Caco-2 (cell line): ENCODE data around the gene FXR2. TPM values are rescaled to one million over a fixed set of nuclear protein-coding genes. Genes with fewer than 3 reads are reported as not detected.

Source experiments
- BruUV-seq: library from RNA; stranded (reverse); fragments of 400-500 nt; replicated peaks from 2 replicates; lab custom pipeline; 2021; lab: Mats Ljungman, UMichigan
- CTCF ChIA-PET: fragments of 300-600 bp; sonication (Branson Sonifier 250); formaldehyde crosslinking; loops from one replicate; lab custom pipeline; 2022; ENCODE audit warnings: antibody characterized with exemption; lab: Charles Lee
- POLR2A ChIA-PET: fragments of 300-600 bp; sonication (Branson Sonifier 250); formaldehyde crosslinking; loops from one replicate; lab custom pipeline; 2022; ENCODE audit warnings: antibody characterized with exemption; lab: Charles Lee
- DNase-seq, 2 experiments: peaks; one replicate each; pipeline versions ENCODE4 v3.0.0 to v3.0.0-alpha.2; 2020 to 2022
- H3K27me3 ChIP-seq: replicated peaks from 2 replicates; pipeline ENCODE4 v1.6.0; 2011; ENCODE audit warnings: low read length; ENCODE audit not compliant: control insufficient read depth, insufficient read depth
- H3K36me3 ChIP-seq: 2 replicates; pipeline ENCODE4 v1.5.1; 2011; ENCODE audit warnings: low read length; ENCODE audit not compliant: control insufficient read depth, insufficient read depth
- H3K4me1 ChIP-seq: fragments of 250-450 bp; sonication (Bioruptor Pico); 2 replicates; pipeline ENCODE4 v1.5.1; 2020; ENCODE audit warnings: mild to moderate bottlenecking
- H3K4me3 ChIP-seq: 2 replicates; pipeline ENCODE4 v1.5.1; 2011; ENCODE audit warnings: low read depth, mild to moderate bottlenecking, control low read depth, low read length
- H3K9me3 ChIP-seq: fragments of 250-450 bp; sonication (Bioruptor Pico); 2 replicates; pipeline ENCODE4 v1.5.1; 2020; ENCODE audit warnings: mild to moderate bottlenecking, moderate library complexity
- H3K27ac Mint-ChIP-seq: one replicate; pipeline ENCODE4 v1.8.0; 2022; ENCODE audit warnings: mixed read lengths; ENCODE audit not compliant: unreplicated experiment
- H3K27me3 Mint-ChIP-seq: one replicate; pipeline ENCODE4 v1.8.0; 2022; ENCODE audit warnings: mixed read lengths; ENCODE audit not compliant: insufficient read depth, unreplicated experiment
- H3K36me3 Mint-ChIP-seq: one replicate; pipeline ENCODE4 v1.8.0; 2022; ENCODE audit warnings: mild to moderate bottlenecking, mixed read lengths; ENCODE audit not compliant: insufficient read depth, unreplicated experiment
- H3K4me1 Mint-ChIP-seq: one replicate; pipeline ENCODE4 v1.8.0; 2022; ENCODE audit warnings: low read depth, mixed read lengths; ENCODE audit not compliant: unreplicated experiment
- H3K4me3 Mint-ChIP-seq: one replicate; pipeline ENCODE4 v1.8.0; 2022; ENCODE audit warnings: mild to moderate bottlenecking, moderate library complexity, mixed read lengths; ENCODE audit not compliant: unreplicated experiment
- H3K9me3 Mint-ChIP-seq: one replicate; pipeline ENCODE4 v1.8.0; 2022; ENCODE audit warnings: mixed read lengths; ENCODE audit not compliant: unreplicated experiment
- intact Hi-C: fragments of 100-400 bp; cut with micrococcal nuclease; formaldehyde crosslinking; loops from one replicate; pipeline ENCODE4 v1.10.0; 2022; ENCODE audit not compliant: unreplicated experiment
- total RNA-seq: library from RNA; stranded (reverse); gene quantifications from 2 replicates; pipeline ENCODE4 v1.2.3, GENCODE V29; 2022
- TF ChIP-seq, protein P1 (sequence below), 2 experiments: fragments of 200-600 bp in 1 of 2; IDR thresholded peaks; 1 replicate in 1 of 2; 2 replicates in 1 of 2; pipeline versions ENCODE4 v1.5.1 to v1.8.0; 2011 to 2022; ENCODE audit warnings: antibody characterized with exemption in 1 of 2, control low read depth in 1 of 2, inconsistent platforms in 1 of 2, low read depth in 1 of 2, low read length in 1 of 2, mild to moderate bottlenecking in 1 of 2, moderate library complexity in 1 of 2; ENCODE audit not compliant: insufficient read depth in 1 of 2, severe bottlenecking in 1 of 2, unreplicated experiment in 1 of 2

The FXR2 gene
- total RNA-seq, 1 experiment from 2014 or later, result 25.3 TPM

DNA sequence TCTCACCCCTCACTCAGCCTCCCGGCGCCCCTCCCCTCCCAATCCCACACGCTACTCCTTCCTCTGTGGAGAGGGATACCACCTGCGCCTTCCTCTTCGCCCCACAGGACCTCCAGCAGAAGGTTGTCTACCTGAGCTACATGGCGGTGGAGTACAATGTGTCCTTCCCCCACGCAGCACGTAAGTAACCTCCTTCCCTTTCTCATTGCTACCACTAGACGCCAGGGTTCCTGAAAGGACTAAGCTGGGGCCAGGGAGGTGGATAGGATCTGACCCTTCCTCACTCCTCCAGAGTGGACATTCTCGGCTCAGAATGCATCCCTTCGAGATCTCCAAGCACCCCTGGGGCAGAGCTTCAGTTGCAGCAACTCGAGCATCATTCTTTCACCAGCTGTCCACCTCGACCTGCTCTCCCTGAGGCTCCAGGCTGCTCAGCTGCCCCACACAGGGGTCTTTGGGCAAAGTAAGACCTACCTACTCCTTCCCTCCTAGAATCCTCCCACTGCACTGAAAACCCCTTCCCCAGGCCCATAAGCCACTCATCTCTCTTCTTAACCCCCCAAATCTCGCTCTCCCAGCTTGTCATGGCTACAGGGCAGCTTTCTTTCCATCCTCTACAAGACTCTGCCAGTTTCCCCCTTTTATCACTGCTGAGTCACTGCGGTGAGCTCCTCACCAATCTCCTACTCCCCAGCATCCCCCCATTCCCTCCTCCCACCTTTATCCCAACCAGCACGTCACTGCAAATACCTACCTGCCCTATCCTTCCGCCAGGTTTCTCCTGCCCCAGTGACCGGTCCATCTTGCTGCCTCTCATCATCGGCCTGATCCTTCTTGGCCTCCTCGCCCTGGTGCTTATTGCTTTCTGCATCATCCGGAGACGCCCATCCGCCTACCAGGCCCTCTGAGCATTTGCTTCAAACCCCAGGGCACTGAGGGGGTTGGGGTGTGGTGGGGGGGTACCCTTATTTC, 33.8 kb downstream of the FXR2 start:
- no peaks in the 10 kb centered on the region for H3K9me3 Mint-ChIP-seq
- no TSS peak for BruUV-seq
- H3K9me3 ChIP-seq, result no peaks in the 10 kb centered on the region
- CTCF ChIA-PET, result no interaction called here
- peak overlapping the region; percentile 85 for H3K27ac Mint-ChIP-seq
- intact Hi-C loops, result no loop called here
- peaks cover 76% of the 10 kb centered on the region for H3K36me3 Mint-ChIP-seq
- no peak for DNase-seq
- H3K4me3 ChIP-seq, result no peak overlapping the region
- peaks cover 25% of the 10 kb centered on the region for H3K4me1 Mint-ChIP-seq
- TF ChIP-seq, protein P1, sequence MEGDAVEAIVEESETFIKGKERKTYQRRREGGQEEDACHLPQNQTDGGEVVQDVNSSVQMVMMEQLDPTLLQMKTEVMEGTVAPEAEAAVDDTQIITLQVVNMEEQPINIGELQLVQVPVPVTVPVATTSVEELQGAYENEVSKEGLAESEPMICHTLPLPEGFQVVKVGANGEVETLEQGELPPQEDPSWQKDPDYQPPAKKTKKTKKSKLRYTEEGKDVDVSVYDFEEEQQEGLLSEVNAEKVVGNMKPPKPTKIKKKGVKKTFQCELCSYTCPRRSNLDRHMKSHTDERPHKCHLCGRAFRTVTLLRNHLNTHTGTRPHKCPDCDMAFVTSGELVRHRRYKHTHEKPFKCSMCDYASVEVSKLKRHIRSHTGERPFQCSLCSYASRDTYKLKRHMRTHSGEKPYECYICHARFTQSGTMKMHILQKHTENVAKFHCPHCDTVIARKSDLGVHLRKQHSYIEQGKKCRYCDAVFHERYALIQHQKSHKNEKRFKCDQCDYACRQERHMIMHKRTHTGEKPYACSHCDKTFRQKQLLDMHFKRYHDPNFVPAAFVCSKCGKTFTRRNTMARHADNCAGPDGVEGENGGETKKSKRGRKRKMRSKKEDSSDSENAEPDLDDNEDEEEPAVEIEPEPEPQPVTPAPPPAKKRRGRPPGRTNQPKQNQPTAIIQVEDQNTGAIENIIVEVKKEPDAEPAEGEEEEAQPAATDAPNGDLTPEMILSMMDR (IDR thresholded peaks at IDR 0.05; ENCODE audit: insufficient read depth in 1 of 2, low read depth in 1 of 2, low read length in 1 of 2, severe bottlenecking in 1 of 2, unreplicated experiment in 1 of 2), result no peak
- peaks cover 10% of the 10 kb centered on the region for H3K4me1 ChIP-seq
- peak overlapping the region; percentile 96 for H3K4me3 Mint-ChIP-seq
- H3K27me3 ChIP-seq, result no peaks in the 10 kb centered on the region
- H3K27me3 Mint-ChIP-seq, result no peaks in the 10 kb centered on the region
- H3K36me3 ChIP-seq, result no peaks in the 10 kb centered on the region; the same call in 1 of the 2 replicates
- POLR2A ChIA-PET, result no interaction called here

DNA sequence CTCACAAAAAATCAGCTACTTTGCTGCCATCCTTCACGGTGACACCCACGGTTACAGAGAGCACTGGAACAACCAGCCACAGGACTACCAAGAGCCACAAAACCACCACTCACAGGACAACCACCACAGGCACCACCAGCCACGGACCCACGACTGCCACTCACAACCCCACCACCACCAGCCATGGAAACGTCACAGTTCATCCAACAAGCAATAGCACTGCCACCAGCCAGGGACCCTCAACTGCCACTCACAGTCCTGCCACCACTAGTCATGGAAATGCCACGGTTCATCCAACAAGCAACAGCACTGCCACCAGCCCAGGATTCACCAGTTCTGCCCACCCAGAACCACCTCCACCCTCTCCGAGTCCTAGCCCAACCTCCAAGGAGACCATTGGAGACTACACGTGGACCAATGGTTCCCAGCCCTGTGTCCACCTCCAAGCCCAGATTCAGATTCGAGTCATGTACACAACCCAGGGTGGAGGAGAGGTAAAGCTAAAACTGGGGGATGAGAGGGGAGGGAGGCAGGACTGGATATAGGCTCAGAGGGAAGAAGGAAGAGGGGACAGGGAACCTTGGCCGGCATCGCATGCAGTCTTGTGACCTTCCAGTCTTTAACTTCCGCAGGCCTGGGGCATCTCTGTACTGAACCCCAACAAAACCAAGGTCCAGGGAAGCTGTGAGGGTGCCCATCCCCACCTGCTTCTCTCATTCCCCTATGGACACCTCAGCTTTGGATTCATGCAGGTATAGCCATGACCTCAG, 34.7 kb downstream of the FXR2 start:
- H3K27ac Mint-ChIP-seq, result peak overlapping the region; percentile 85
- peaks cover 25% of the 10 kb centered on the region for H3K4me1 Mint-ChIP-seq
- H3K4me3 Mint-ChIP-seq, result peak overlapping the region; percentile 96
- DNase-seq, result no peak
- H3K36me3 Mint-ChIP-seq, result peaks cover 84% of the 10 kb centered on the region
- no peaks in the 10 kb centered on the region for H3K27me3 Mint-ChIP-seq
- peaks cover 12% of the 10 kb centered on the region for H3K4me1 ChIP-seq
- BruUV-seq, result no TSS peak
- H3K9me3 Mint-ChIP-seq, result no peaks in the 10 kb centered on the region
- H3K36me3 ChIP-seq, result no peaks in the 10 kb centered on the region; the same call in 1 of the 2 replicates
- H3K27me3 ChIP-seq, result no peaks in the 10 kb centered on the region
- intact Hi-C loops, result no loop called here
- TF ChIP-seq, protein P1 (IDR thresholded peaks at IDR 0.05; ENCODE audit: insufficient read depth in 1 of 2, low read depth in 1 of 2, low read length in 1 of 2, severe bottlenecking in 1 of 2, unreplicated experiment in 1 of 2), result no peak
- H3K4me3 ChIP-seq, result no peak overlapping the region
- H3K9me3 ChIP-seq, result no peaks in the 10 kb centered on the region
- ChIA-PET POLR2A (interaction anchor here (1.7 kb wide), 1 partner anchor 107 kb away, joined by 6 read pairs; the partner anchor contains the start of gene TP53), CTCF (no interaction called here)
